Tibial artery (tissue), 4 donors: Measurements from ENCODE around the gene SCCPDH.
"Not testable (repeated sequence)": the region's sequence is repeated elsewhere in the genome, so short reads cannot be mapped to it uniquely, and the experiment has no call there.

ENCODE experiments used
- DNase-seq, 2 donors: peaks; one replicate each; pipeline ENCODE4 v3.0.0-alpha.2; 2019
- H3K27ac ChIP-seq, 2 donors: fragments of 200-600 bp; sonication (generic) in 1 of 2; 1 replicate in 1 of 2; 2 replicates in 1 of 2; pipeline ENCODE4 v1.5.1; 2018 to 2019; ENCODE audit warnings: mild to moderate bottlenecking in 1 of 2
- H3K27me3 ChIP-seq, 2 donors: fragments of 200-600 bp; sonication (generic) in 1 of 2; one replicate each; pipeline versions ENCODE4 v1.5.1 to v1.6.0; 2016 to 2019
- H3K36me3 ChIP-seq, 3 donors: fragments of 200-600 bp; sonication (generic) in 2 of 3; one replicate each; pipeline ENCODE4 v1.5.1; 2016 to 2019; ENCODE audit warnings: mild to moderate bottlenecking in 2 of 3
- H3K4me1 ChIP-seq, 4 donors: fragments of 200-600 bp; sonication (generic) in 2 of 4; 1 replicate in 3 of 4; 2 replicates in 1 of 4; pipeline ENCODE4 v1.5.1; 2016 to 2019
- H3K4me3 ChIP-seq, 2 donors: fragments of 200-600 bp; sonication (generic) in 1 of 2; 1 replicate in 1 of 2; 2 replicates in 1 of 2; pipeline ENCODE4 v1.5.1; 2018 to 2019; ENCODE audit warnings: mild to moderate bottlenecking in 2 of 2
- H3K9me3 ChIP-seq, 3 donors: fragments of 200-600 bp; sonication (generic) in 1 of 3; one replicate each; pipeline ENCODE4 v1.5.1; 2016 to 2019
- CTCF ChIP-seq, 2 experiments: fragments of 200-600 bp in 1 of 2; fragments of 450-650 bp in 1 of 2; IDR thresholded peaks; one replicate each; pipeline ENCODE4 v1.5.1; 2017 to 2019; ENCODE audit warnings: antibody characterized with exemption in 2 of 2, mild to moderate bottlenecking in 1 of 2, moderate library complexity in 1 of 2
- intact Hi-C: fragments of 100-400 bp; cut with DNase I; formaldehyde crosslinking; loops from one replicate; pipeline ENCODE4 v1.15.0; 2023; ENCODE audit warnings: low total_unique reads

SCCPDH gene

GRCh38 chr1:246709196-246709595 lies 15.0 kb upstream of the SCCPDH start:
- intact Hi-C loops: no loop called here
- peaks cover 0 to 3% of the 10 kb centered on the region in 2 donors for H3K27me3 ChIP-seq
- no peak overlapping the region for H3K4me3 ChIP-seq
- TF ChIP-seq CTCF (IDR thresholded peaks at IDR 0.05): no peak
- H3K4me1 ChIP-seq: no peaks in the 10 kb centered on the region
- no peaks in the 10 kb centered on the region for H3K9me3 ChIP-seq
- H3K27ac ChIP-seq: no peak overlapping the region
- no peaks in the 10 kb centered on the region for H3K36me3 ChIP-seq
- DNase-seq: no peak

- Histone ChIP-seq H3K27me3 (peaks cover 0 to 3% of the 10 kb centered on the region in 2 donors), H3K4me3 (no peak overlapping the region), H3K36me3 (no peaks in the 10 kb centered on the region), H3K9me3 (no peaks in the 10 kb centered on the region), H3K27ac (no peak overlapping the region), H3K4me1 (no peaks in the 10 kb centered on the region)
- DNase-seq: no peak
- intact Hi-C loops: no loop called here
- no peak for TF ChIP-seq CTCF (IDR thresholded peaks at IDR 0.05)
These were observed 14.4 kb upstream of the SCCPDH start for GRCh38 chr1:246709835-246710234.

- no peak overlapping the region for H3K27ac ChIP-seq
- H3K4me3 ChIP-seq: no peak overlapping the region
- H3K27me3 ChIP-seq: peaks cover 0 to 3% of the 10 kb centered on the region in 2 donors
- H3K9me3 ChIP-seq: no peaks in the 10 kb centered on the region
- TF ChIP-seq CTCF (IDR thresholded peaks at IDR 0.05): no peak
- H3K36me3 ChIP-seq: no peaks in the 10 kb centered on the region
- no peak for DNase-seq
- intact Hi-C loops: no loop called here
- no peaks in the 10 kb centered on the region for H3K4me1 ChIP-seq
These were observed 12.6 kb upstream of the SCCPDH start for GRCh38 chr1:246711548-246712003.

GRCh38 chr1:246712428-246712827 lies 11.8 kb upstream of the SCCPDH start:
- H3K4me1 ChIP-seq, intact Hi-C loops, H3K27ac ChIP-seq, H3K36me3 ChIP-seq, H3K9me3 ChIP-seq, H3K4me3 ChIP-seq, DNase-seq, H3K27me3 ChIP-seq: not testable (repeated sequence)

- H3K4me1 ChIP-seq, intact Hi-C loops, H3K4me3 ChIP-seq, H3K27ac ChIP-seq, H3K9me3 ChIP-seq, H3K27me3 ChIP-seq, H3K36me3 ChIP-seq, DNase-seq: not testable (repeated sequence)
These were observed 4.8 kb upstream of the SCCPDH start for GRCh38 chr1:246719361-246719760.

- H3K27me3 ChIP-seq, H3K4me3 ChIP-seq, DNase-seq, H3K4me1 ChIP-seq, H3K27ac ChIP-seq, intact Hi-C loops, H3K36me3 ChIP-seq, H3K9me3 ChIP-seq: not testable (repeated sequence)
These were observed 3.4 kb upstream of the SCCPDH start for GRCh38 chr1:246720814-246721213.

GRCh38 chr1:246722720-246723119 lies 1.5 kb upstream of the SCCPDH start:
- peaks cover 0 to 7% (median 3%) of the 10 kb centered on the region in 4 donors for H3K4me1 ChIP-seq
- TF ChIP-seq CTCF (IDR thresholded peaks at IDR 0.05): no peak
- DNase-seq: no peak
- H3K4me3 ChIP-seq: no peak overlapping the region
- intact Hi-C loops: no loop called here
- no peaks in the 10 kb centered on the region for H3K9me3 ChIP-seq
- peaks cover 5 to 10% (median 5%) of the 10 kb centered on the region in 3 donors for H3K36me3 ChIP-seq
- H3K27me3 ChIP-seq: no peaks in the 10 kb centered on the region
- no peak overlapping the region for H3K27ac ChIP-seq
